GM10248 (cell line): ENCODE data around the gene CD207.

Experiments used
- CTCF ChIA-PET: fragments of 300-600 bp; sonication (Branson Sonifier 250); formaldehyde crosslinking; extraction: SDS; loops from one replicate; lab custom pipeline; 2021; ENCODE audit warnings: antibody characterized with exemption; lab: Yijun Ruan, JAX
- POLR2A ChIA-PET: fragments of 350-650 bp; sonication (Branson Sonifier 250); formaldehyde crosslinking; extraction: SDS; loops from one replicate; lab custom pipeline; 2020; ENCODE audit warnings: antibody characterized with exemption; lab: Yijun Ruan, JAX
- DNase-seq: peaks from one replicate; pipeline ENCODE4 v3.0.0; 2012; ENCODE audit errors: extremely low spot score
- CTCF ChIP-seq: IDR thresholded peaks from 2 replicates; pipeline ENCODE4 v1.5.1; 2012; ENCODE audit warnings: mild to moderate bottlenecking, low read depth; ENCODE audit errors: extremely low read depth, missing control alignments, control extremely low read depth

The CD207 gene

DNA sequence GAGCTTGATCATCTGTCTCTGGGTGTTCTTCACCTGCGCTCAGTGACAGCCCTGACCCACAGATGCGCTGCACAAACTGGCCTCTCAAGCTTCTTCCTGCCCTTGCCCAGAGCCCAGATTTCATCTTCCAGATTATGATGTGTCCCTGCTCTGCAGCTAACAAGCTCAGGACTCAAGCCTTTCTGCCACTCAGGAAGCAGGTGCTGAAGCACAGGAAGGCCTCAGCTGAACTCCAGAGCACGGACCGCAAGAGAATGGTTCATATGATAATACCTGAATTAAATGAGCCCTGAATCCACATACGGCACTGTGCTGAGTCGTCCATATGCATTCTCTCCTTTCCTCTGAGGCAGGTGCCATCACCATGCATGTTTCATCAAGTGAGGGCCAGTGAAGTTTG is 3.8 kb downstream of the CD207 start:
- TF ChIP-seq CTCF: no peak
- ChIA-PET POLR2A (no interaction called here), CTCF (interaction anchor here (1.6 kb wide), 1 partner anchor 40 kb away, joined by 4 read pairs; no protein-coding TSS in a partner anchor)
- no peak for DNase-seq

DNA sequence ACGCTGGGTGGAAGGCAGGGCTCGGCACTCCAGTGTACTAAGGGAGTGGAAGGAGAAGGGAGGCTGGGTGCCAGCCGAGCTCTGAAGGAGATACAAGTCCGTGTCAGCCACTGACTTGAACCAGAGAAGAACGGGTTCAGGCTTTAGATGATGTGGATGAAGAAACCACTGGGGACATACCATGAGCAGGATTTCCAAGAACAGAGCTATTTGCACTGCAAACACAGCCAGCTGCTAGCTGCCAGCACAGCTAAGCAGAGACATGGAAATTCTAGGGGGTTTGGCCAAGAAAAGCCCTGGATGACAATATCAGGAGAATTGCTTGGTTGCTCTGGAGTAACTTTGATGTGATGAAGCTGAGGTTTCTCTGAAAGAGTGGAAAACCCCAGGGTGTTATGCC is 5.2 kb downstream of the CD207 start:
- ChIA-PET POLR2A (no interaction called here), CTCF (no interaction called here)
- no peak for DNase-seq
- TF ChIP-seq CTCF: no peak

GRCh38 chr2:70829916-70830315 is 5.7 kb downstream of the CD207 start:
- no peak for DNase-seq
- TF ChIP-seq CTCF: no peak
- ChIA-PET POLR2A (no interaction called here), CTCF (no interaction called here)

GRCh38 chr2:70828914-70829824 is 6.4 kb downstream of the CD207 start:
- DNase-seq: no peak
- TF ChIP-seq CTCF: no peak
- ChIA-PET CTCF (interaction anchor here (1.1 to 1.3 kb wide), 2 partner anchors 18 to 28 kb away, joined by 4 read pairs; no protein-coding TSS in a partner anchor), POLR2A (no interaction called here)

DNA sequence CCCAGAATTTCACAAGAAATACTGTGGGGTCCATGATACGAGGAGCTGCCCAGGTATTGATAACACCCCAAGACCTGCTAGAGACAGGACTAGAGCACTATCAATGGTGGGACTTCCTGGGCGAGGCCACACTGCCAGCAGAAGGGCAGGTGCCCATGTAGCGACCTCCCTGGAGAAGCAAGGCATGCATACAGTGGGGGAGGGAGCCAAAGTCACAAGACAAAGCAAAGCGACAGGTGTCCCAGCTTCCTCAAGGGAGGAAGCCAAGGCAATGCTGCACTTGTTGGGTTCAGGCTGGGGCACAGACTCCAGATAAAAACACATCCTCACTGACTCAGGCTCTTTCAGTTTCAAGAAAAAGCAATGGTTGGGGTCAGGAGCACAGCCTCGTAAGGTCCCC is 7.5 kb downstream of the CD207 start:
- DNase-seq: no peak
- ChIA-PET POLR2A (no interaction called here), CTCF (interaction anchor here (1.1 to 1.3 kb wide), 2 partner anchors 17 to 29 kb away, joined by 4 read pairs; no protein-coding TSS in a partner anchor)
- no peak for TF ChIP-seq CTCF

DNA sequence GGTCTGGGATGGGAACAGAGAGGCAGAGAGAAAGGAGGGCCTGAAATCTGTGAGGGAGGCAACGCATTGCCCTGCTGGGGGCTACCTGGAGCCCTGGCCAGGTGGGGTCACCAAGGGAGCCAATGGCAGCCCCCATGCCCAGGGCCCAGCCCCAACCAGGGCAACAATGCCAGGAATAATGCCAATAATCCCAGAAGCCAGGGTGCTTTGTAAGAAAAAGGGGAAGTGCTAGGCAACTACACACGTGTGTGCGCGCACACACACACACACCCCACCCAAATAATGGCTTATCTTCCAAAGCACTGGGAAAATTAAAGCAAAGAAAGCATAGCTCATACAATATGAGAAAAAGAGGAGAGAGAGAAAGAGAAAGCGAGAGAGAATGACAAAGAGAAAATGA is 8.2 kb downstream of the CD207 start:
- TF ChIP-seq CTCF: no peak
- DNase-seq: no peak
- ChIA-PET CTCF (no interaction called here), POLR2A (no interaction called here)
